Occipital lobe (tissue), 2 donors: ENCODE results near the gene IL1R2. TPM values are rescaled to one million over a fixed set of nuclear protein-coding genes. Genes with fewer than 3 reads are reported as not detected.

Experiments
- DNase-seq: peaks from one replicate; lab custom pipeline; 2025; lab: John Stamatoyannopoulos, UW
- total RNA-seq: library from RNA; depleted of rRNA; stranded (reverse); fragments of >200 nt; gene quantifications from one replicate; pipeline ENCODE4 v1.2.3, GENCODE V29; 2014

Gene IL1R2
- total RNA-seq, 1 donor from 2014 or later, result not detected

GRCh38 chr2:102021779-102022178 is 30.0 kb downstream of the IL1R2 start:
- no peak for DNase-seq

- DNase-seq, result no peak
Measured at GRCh38 chr2:102022884-102023539, 31.3 kb downstream of the IL1R2 start.

GRCh38 chr2:102024410-102024809 is 32.6 kb downstream of the IL1R2 start:
- no peak for DNase-seq

GRCh38 chr2:102025016-102025501 is 33.3 kb downstream of the IL1R2 start:
- DNase-seq, result no peak

GRCh38 chr2:102025583-102026267 is 34.0 kb downstream of the IL1R2 start:
- DNase-seq, result no peak

GRCh38 chr2:102027036-102027980 is 35.5 kb downstream of the IL1R2 start:
- DNase-seq, result no peak

GRCh38 chr2:102028470-102028869 is 36.7 kb downstream of the IL1R2 start:
- DNase-seq, result no peak

- no peak for DNase-seq
Measured at GRCh38 chr2:102029405-102029804, 37.6 kb downstream of the IL1R2 start.

- DNase-seq, result no peak
Measured at GRCh38 chr2:102029952-102030351, 38.2 kb downstream of the IL1R2 start.

- DNase-seq, result no peak
Measured at GRCh38 chr2:102030502-102030854, 38.7 kb downstream of the IL1R2 start.

- no peak for DNase-seq
Measured at GRCh38 chr2:102030855-102031527, 39.2 kb downstream of the IL1R2 start.

GRCh38 chr2:102032368-102033030 is 40.7 kb downstream of the IL1R2 start:
- no peak for DNase-seq

GRCh38 chr2:102033031-102033749 is 41.4 kb downstream of the IL1R2 start:
- DNase-seq, result no peak

GRCh38 chr2:102033750-102034682 is 42.3 kb downstream of the IL1R2 start:
- DNase-seq, result no peak

- no peak for DNase-seq
Measured at GRCh38 chr2:102034683-102035548, 43.2 kb downstream of the IL1R2 start.

GRCh38 chr2:102037681-102038080 is 45.9 kb downstream of the IL1R2 start:
- DNase-seq, result no peak

- DNase-seq, result no peak
Measured at GRCh38 chr2:102040229-102040628, 48.5 kb downstream of the IL1R2 start.

- DNase-seq, result no peak
Measured at GRCh38 chr2:102041351-102041750, 49.6 kb downstream of the IL1R2 start.
